ENCODE measurements around the gene TLCD3B. TPM values are rescaled to one million over a fixed set of nuclear protein-coding genes. Genes with fewer than 3 reads are reported as not detected.

Gene TLCD3B
- total RNA-seq, 3 donors from 2014 or later (not counting 1 experiment from before 2014, with no cell fraction given): 0.88 to 2.0 (median 1.7) TPM

DNA sequence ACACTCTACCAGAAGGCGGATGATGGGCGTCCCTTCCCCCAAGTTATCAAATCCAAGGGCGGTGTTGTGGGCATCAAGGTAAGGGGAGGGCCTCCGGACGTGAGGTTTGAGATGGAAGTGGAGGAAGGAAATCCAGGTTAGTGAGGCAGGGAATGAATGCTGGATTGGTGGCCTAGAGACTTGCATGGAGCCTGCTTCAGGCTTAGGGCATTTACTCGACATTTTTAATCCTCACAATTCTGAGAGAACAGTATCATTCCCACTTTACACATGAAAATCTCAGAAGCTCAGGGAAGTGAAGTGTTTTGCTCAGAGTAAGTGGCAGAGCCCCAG, 36.5 kb upstream of the TLCD3B start:
- H3K4me1 ChIP-seq (ENCODE audit: control insufficient read depth, insufficient read depth, low read length): peaks cover 42% of the 10 kb centered on the region

DNA sequence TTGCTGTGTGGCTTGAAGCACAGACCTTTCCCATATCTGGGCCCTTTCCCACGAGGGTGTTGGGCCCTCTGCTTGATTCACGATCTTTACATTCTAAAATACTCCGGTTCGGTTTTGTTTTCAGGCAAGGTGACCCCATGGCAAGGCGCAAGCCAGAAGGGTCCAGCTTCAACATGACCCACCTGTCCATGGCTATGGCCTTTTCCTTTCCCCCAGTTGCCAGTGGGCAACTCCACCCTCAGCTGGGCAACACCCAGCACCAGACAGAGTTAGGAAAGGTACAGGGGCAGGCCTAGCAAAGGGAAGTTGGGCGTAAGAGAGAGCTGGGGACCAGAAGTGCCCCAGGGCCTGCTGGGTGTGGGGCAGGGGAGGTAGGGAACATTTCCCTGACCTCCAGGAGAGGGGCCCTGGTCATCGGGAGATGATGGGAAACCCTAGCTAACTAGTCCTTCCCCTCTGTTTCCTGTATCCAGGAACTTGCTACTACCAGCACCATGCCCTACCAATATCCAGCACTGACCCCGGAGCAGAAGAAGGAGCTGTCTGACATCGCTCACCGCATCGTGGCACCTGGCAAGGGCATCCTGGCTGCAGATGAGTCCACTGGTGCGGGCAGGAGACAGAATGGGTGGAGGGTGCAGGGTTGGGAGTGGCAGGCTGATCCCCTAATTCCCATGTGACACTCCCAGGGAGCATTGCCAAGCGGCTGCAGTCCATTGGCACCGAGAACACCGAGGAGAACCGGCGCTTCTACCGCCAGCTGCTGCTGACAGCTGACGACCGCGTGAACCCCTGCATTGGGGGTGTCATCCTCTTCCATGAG, 35.9 kb upstream of the TLCD3B start:
- peaks cover 36 to 59% of the 10 kb centered on the region in 2 donors for H3K4me1 Mint-ChIP-seq

More for the DNA sequence above, 36.5 kb upstream of the TLCD3B start:
- Histone ChIP-seq H3K9me3 (ENCODE audit: control insufficient read depth, insufficient read depth, low read length) (no peaks in the 10 kb centered on the region), H3K36me3 (ENCODE audit: control insufficient read depth, insufficient read depth, low read length) (peaks cover 50% of the 10 kb centered on the region), H3K4me3 (ENCODE audit: low read length) (no peak overlapping the region), H3K27me3 (ENCODE audit: control insufficient read depth, insufficient read depth, low read length) (no peaks in the 10 kb centered on the region), H3K27ac (ENCODE audit: low read length) (no peak overlapping the region)
- DNase-seq (no peak), ATAC-seq (no peak)
- peak overlapping the region; percentile 72 for H3K4me3 Mint-ChIP-seq
- no peaks in the 10 kb centered on the region for H3K36me3 Mint-ChIP-seq
- no peaks in the 10 kb centered on the region for H3K9me3 Mint-ChIP-seq
- WGBS (ENCODE audit: insufficient coverage): 94% methylated on average over 5 of the region's 6 CpGs
- peaks cover 36 to 59% of the 10 kb centered on the region in 2 donors for H3K4me1 Mint-ChIP-seq
- no peak for TF ChIP-seq CTCF (IDR thresholded peaks at IDR 0.05)
- no peaks in the 10 kb centered on the region for H3K27me3 Mint-ChIP-seq (ENCODE audit: low read depth in 2 of 2)
- peak overlapping the region in 1 of 2 donors; percentile 98 for H3K27ac Mint-ChIP-seq
- intact Hi-C loops (cut with micrococcal nuclease): loop anchor here (10.0 kb wide), 1 partner anchor 337 kb away; the partner anchor contains the start of gene ZNF771

GRCh38 chr16:30065943-30066760, 35.1 kb upstream of the TLCD3B start:
- Mint-ChIP-seq H3K27ac (peak overlapping the region; percentile 94 to 98), H3K4me3 (peak overlapping the region; percentile 98), H3K4me1 (peaks cover 36 to 59% of the 10 kb centered on the region in 2 donors), H3K9me3 (no peaks in the 10 kb centered on the region), H3K36me3 (no peaks in the 10 kb centered on the region), H3K27me3 (ENCODE audit: low read depth in 2 of 2) (no peaks in the 10 kb centered on the region)
- H3K4me3 ChIP-seq (ENCODE audit: low read length): peak overlapping the region; percentile 96
- no peaks in the 10 kb centered on the region for H3K27me3 ChIP-seq (ENCODE audit: control insufficient read depth, insufficient read depth, low read length)
- H3K9me3 ChIP-seq (ENCODE audit: control insufficient read depth, insufficient read depth, low read length): no peaks in the 10 kb centered on the region
- intact Hi-C loops (cut with micrococcal nuclease): loop anchor here (1.0 to 10.0 kb wide), 2 partner anchors 9 to 339 kb away; partner anchors contain the start of genes PPP4C and ZNF771
- H3K4me1 ChIP-seq (ENCODE audit: control insufficient read depth, insufficient read depth, low read length): peaks cover 42% of the 10 kb centered on the region
- WGBS (ENCODE audit: insufficient coverage): 2% methylated on average over 44 of the region's 44 CpGs
- TF ChIP-seq CTCF (IDR thresholded peaks at IDR 0.05): no peak
- ATAC-seq (peak in 1 of 3 donors; percentile 10), DNase-seq (peak in 1 of 2 donors; percentile 54)
- peaks cover 38% of the 10 kb centered on the region for H3K36me3 ChIP-seq (ENCODE audit: control insufficient read depth, insufficient read depth, low read length)
- H3K27ac ChIP-seq (ENCODE audit: low read length): peak overlapping the region; percentile 79

More for the DNA sequence above, 35.9 kb upstream of the TLCD3B start:
- peak overlapping the region; percentile 79 for H3K27ac ChIP-seq (ENCODE audit: low read length)
- intact Hi-C loops (cut with micrococcal nuclease): loop anchor here (10.0 kb wide), 1 partner anchor 338 kb away; the partner anchor contains the start of gene ZNF771
- 80% methylated on average over 21 of the region's 21 CpGs for WGBS (ENCODE audit: insufficient coverage)
- H3K36me3 ChIP-seq (ENCODE audit: control insufficient read depth, insufficient read depth, low read length): peaks cover 45% of the 10 kb centered on the region
- H3K9me3 ChIP-seq (ENCODE audit: control insufficient read depth, insufficient read depth, low read length): no peaks in the 10 kb centered on the region
- H3K27me3 ChIP-seq (ENCODE audit: control insufficient read depth, insufficient read depth, low read length): no peaks in the 10 kb centered on the region
- peak overlapping the region; percentile 98 for H3K4me3 Mint-ChIP-seq
- no peaks in the 10 kb centered on the region for H3K36me3 Mint-ChIP-seq
- H3K4me3 ChIP-seq (ENCODE audit: low read length): peak overlapping the region; percentile 96
- peak overlapping the region; percentile 94 to 98 for H3K27ac Mint-ChIP-seq
- H3K27me3 Mint-ChIP-seq (ENCODE audit: low read depth in 2 of 2): no peaks in the 10 kb centered on the region
- H3K4me1 ChIP-seq (ENCODE audit: control insufficient read depth, insufficient read depth, low read length): peaks cover 42% of the 10 kb centered on the region
- DNase-seq: no peak
- no peak for TF ChIP-seq CTCF (IDR thresholded peaks at IDR 0.05)
- ATAC-seq: no peak
- H3K9me3 Mint-ChIP-seq: no peaks in the 10 kb centered on the region

Measured in natural killer cell (primary cell).